ENCODE data around the gene UBP1.

GRCh38 chr3:33392144-33392543 lies 48.1 kb downstream of the UBP1 start:
- TF ChIP-seq CTCF (IDR thresholded peaks at IDR 0.05): no peak
- no peak for TF ChIP-seq POLR2A (IDR thresholded peaks at IDR 0.05)
